Measurements from ENCODE around the gene PARVB.
"Not testable (repeated sequence)": the region's sequence is repeated elsewhere in the genome, so short reads cannot be mapped to it uniquely, and the experiment has no call there.

Gene PARVB

GRCh38 chr22:44030051-44030701 is 6.1 kb downstream of the PARVB start:
- DNase-seq, result no peak

GRCh38 chr22:44030702-44031082 is 6.6 kb downstream of the PARVB start:
- DNase-seq, result peak; percentile 63

- peak; percentile 65 for DNase-seq
Observed at GRCh38 chr22:44031158-44031952, 7.3 kb downstream of the PARVB start.

DNA sequence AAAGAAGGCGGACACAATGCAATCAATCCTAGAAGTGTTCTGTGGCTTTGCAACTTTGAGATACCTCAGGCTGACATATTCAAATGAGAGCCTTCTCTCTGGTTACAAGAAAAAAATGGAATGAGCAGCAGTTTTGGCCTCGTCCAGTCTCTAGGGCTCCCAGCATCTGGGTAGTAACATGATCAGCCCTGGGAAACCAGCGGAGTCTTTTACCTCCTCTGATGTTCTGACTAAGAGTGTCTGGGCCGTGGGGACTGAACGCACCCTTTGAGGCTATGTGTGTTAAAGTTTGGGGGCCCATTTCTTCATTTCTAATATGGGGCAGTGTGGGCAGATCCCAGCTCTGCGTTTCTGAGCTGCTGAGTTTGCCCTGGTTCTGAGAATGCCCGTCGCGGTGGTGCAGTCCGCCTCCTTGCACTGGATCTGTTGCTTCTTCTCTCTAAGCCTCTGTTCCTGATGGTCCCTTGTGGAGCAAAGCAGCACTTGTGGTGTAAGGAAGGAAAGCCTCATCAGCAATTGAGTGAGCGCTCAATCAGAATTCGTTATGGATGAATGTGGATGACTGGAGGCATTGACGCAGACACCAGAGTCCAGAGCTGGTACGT is 8.1 kb downstream of the PARVB start:
- DNase-seq, result no peak

- no peak for DNase-seq
Observed at GRCh38 chr22:44033287-44033686, 9.2 kb downstream of the PARVB start.

DNA sequence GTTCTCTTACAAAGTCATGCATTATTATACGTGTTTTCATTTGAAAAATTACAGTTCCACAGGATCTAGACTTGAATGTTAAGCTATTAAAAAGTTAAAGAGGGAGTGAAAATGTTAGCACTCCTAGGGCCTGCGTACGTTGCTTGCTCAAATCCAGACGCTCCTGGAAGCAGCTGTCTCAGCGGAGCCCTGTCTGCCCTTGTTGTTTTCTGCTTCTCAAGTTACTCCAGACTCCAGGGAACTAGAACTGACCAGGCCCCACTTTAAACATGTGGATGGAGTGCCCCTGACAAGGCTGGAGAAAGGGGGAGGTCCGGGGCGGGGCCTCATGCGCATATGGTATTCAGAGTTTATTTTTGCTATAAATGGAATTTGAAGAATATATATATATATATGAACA is 9.6 kb downstream of the PARVB start:
- DNase-seq, result no peak

- no peak for DNase-seq
Observed at GRCh38 chr22:44037519-44038375, 13.6 kb downstream of the PARVB start.

DNA sequence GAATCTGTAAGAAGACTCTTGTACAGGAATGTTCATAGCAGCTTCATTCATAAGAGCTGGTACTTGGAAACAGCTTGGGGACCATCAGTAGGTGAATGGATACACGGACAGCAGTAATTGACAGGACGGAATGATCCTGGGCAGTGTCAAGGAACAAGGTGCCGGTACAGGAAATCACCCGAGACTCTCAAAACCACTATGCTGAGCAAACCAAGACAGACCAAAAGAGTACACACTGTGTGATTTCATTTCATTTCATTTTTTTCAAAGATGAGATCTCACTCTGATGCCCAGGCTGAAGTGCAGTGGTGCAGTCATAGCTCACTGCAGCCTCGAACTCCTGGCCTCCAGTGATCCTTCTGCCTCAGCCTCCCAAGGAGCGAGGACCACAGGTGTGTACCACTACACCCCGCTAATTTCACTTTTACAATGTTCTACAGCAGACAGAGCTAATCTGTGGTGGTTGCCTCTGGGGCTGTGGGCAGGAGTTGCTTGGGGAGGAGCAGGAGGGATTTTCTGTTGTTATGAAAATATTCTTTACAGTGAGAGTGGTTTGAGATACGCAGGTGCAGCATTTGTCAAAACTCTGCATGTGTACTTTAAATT is 15.6 kb downstream of the PARVB start:
- no peak for DNase-seq

DNA sequence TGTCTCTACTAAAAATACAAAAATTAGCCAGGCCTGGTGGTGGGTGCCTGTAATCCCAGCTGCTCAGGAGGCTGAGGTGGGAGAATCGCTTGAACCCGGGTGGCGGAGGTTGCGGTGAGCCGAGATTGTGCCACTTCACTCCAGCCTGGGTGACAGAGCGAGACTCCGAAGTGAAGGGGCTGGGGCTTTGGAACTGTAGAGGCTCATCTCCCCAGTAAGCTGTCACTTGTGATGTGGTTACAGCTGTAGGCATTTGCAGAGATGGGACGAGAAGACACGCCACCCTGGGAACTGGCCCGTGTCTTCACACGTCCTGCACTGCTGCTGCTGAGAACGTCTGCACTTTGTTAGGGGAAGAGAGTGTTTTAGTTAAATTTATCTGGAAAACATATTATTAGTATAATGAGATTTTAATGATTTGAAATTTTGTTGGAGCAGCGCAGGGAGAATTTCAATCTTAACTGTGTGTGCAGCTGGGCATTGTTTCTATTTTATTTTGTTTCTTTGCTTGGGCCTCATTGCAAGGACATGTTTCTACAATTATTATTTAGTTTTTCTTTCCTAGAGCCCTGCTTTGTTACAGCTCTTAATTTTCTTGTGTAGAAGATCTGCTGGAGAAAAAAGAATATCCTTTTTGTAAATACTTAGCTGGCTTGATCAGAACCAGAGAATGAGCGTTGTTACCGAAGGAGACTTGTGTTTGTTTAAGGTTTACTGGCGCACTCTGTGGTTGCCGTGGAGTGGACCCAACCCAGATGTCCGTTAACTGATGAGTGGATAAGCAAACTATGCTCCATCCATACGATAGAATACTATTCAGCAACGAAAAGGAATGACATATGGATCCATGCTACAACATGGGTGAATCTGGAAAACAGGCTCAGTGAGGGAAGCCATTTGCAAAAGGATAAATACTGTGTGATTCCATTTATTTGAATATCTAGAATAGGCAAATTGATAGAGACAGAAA is 18.4 kb downstream of the PARVB start:
- DNase-seq, result peak; percentile 50

DNA sequence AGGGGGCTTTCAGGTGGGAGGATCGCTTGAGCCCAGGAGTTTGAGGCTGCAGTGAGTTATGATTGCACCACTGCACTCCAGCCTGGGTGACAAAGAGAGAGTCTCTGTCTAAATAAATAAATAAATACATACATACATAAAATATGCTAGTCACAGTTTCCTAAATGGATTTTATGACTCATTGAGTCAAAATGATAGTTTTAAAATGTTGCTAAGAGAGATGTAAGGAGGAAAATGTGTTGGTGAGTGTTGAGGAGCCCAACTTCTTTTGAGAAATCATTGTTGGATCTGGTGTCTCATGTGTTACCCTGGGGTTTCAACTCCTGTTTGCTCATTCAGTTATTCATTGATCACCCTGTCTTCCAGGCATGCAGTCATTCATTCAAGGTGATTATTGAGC is 21.0 kb downstream of the PARVB start:
- no peak for DNase-seq

GRCh38 chr22:44046485-44047141 is 22.5 kb downstream of the PARVB start:
- DNase-seq, result peak; percentile 99

GRCh38 chr22:44047891-44048301 is 23.8 kb downstream of the PARVB start:
- peak; percentile 34 for DNase-seq

- peak; percentile 50 for DNase-seq
Observed at GRCh38 chr22:44049486-44050231, 25.6 kb downstream of the PARVB start.

GRCh38 chr22:44050766-44051355 is 26.8 kb downstream of the PARVB start:
- DNase-seq, result no peak

GRCh38 chr22:44051358-44051757 is 27.3 kb downstream of the PARVB start:
- DNase-seq, result peak; percentile 60

DNA sequence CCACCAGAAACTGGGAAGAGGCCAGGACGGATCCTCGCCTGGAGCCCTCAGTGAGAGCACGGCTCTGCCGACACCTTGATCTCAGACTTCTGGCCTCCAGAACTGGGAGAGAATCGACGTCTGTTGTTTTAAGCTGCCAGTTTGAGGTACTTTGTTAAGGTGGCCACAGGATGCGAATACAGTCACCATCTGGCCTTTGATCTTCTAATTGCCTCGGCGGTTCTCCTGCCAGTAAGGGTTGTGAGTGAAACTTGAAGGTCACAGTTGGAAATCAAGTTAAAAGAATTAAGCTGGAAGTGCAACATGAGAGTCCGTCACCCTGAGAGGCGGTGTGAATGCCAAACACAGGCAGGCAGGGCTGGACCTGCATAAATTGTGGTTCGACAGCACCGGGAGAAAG is 27.9 kb downstream of the PARVB start:
- no peak for DNase-seq

GRCh38 chr22:44055805-44056204 is 31.7 kb downstream of the PARVB start:
- DNase-seq, result peak; percentile 78

DNA sequence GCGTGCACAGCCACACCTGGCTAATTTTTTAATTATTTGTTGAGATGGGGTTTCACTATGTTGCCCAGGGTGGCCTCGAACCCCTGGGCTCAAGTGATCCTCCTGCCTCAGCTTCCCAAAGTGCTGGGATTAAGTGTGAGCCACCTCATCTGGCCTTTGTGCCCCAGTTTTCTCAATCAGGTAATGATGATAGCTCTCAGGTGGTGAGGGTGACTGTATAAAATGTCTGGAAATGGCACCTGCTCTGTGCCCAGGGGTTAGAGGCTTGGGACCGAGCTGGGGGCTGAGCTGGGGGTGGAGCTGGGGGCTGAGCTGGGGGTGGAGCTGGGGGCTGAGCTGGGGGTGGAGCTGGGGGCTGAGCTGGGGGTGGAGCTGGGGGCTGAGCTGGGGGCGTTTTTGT is 32.5 kb downstream of the PARVB start:
- not testable (repeated sequence) for DNase-seq

DNA sequence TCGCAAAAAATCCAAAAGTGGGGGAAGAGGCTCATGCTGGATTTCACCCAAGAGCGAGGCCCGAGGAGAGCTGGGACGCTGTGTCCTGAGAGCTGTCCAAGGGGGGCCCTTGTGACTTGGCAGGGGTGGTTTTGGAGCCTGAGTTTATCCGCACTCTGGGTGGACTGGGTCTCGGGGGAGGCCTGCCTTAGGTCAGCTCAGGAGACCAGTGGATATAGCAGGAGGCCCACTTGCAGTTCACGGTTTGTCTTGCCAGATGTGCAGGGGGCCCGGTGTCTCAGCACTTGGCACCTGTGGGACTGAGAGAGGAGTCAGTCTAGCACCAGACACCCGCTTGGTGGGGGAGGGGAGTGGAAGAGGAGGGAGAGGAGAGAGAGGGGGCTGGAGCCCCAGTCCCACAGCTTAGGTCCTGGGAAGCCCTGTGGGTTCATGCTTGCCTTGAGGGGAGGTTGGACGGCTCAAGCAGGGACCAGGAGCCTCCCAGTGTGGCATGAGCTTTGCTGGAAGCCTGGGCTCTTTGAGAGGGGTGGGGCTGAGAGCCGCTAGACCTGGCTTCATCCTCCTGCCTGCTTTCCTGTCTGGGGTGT is 33.4 kb downstream of the PARVB start:
- no peak for DNase-seq

Data from hematopoietic multipotent progenitor cell treated with erythropoietin and hydrocortisone succinate and interleukin-3 and kit ligand, for 4 days (in vitro differentiated cells).